HCT116 (cell line): ENCODE measurements around the gene LRRTM4. TPM values are rescaled to one million over a fixed set of nuclear protein-coding genes. Genes with fewer than 3 reads are reported as not detected.

Experiments used
- ATAC-seq: fragments of 200-7000 bp; cut with Tn5 transposase; 2 replicates; pipeline ENCODE4 v1.9.1; 2020; ENCODE audit warnings: mild to moderate bottlenecking, moderate library complexity
- BruUV-seq: library from RNA; stranded (reverse); fragments of 400-500 nt; replicated peaks from 2 replicates; lab custom pipeline; 2021; lab: Mats Ljungman, UMichigan
- CTCF ChIA-PET: fragments of 300-600 bp; sonication (Branson Sonifier 250); formaldehyde crosslinking; loops from one replicate; lab custom pipeline; 2021; ENCODE audit warnings: antibody characterized with exemption; lab: Charles Lee
- POLR2A ChIA-PET: fragments of 300-600, 350-600 bp; sonication (Branson Sonifier 250); formaldehyde crosslinking; loops from one replicate; lab custom pipeline; 2021; ENCODE audit warnings: antibody characterized with exemption; lab: Charles Lee
- RAD21 ChIA-PET, 2 experiments: fragments of 300-600 bp; sonication (Branson Sonifier 250); formaldehyde crosslinking; loops; one replicate each; lab custom pipeline; 2023; ENCODE audit warnings: low total read pairs in 2 of 2; ENCODE audit not compliant: uncharacterized antibody in 2 of 2, unreplicated experiment in 2 of 2, low non-redundant PET in 1 of 2; lab: Charles Lee
- DNase-seq: peaks from one replicate; pipeline ENCODE4 v3.0.0-alpha.2; 2010; ENCODE audit warnings: low read depth, low spot score
- H2AFZ ChIP-seq: fragments of 200-600 bp; shearing (Covaris generic), sonication (generic); 2 replicates; pipeline ENCODE4 v1.6.1; 2017; ENCODE audit warnings: low read depth, mixed run types, mixed read lengths, antibody characterized with exemption, low read length; ENCODE audit not compliant: poor library complexity, severe bottlenecking
- H3K27ac ChIP-seq: 2 replicates; pipeline ENCODE4 v1.5.1; 2012; ENCODE audit warnings: low read depth, low read length
- H3K27me3 ChIP-seq: fragments of 200-600 bp; sonication (generic); 2 replicates; pipeline ENCODE4 v1.6.1; 2016; ENCODE audit warnings: mixed run types, low read length, mixed read lengths; ENCODE audit not compliant: insufficient read depth
- H3K36me3 ChIP-seq, 2 experiments: fragments of 200-500 bp in 1 of 2; fragments of 200-600 bp in 1 of 2; sonication (Bioruptor generic) in 1 of 2; sonication (generic) in 1 of 2; 2 replicates each; pipeline versions ENCODE4 v1.5.1 to v1.6.1; 2014 to 2016; ENCODE audit warnings: low read length in 2 of 2, inconsistent platforms in 1 of 2, mixed read lengths in 1 of 2, mixed run types in 1 of 2; ENCODE audit not compliant: insufficient read depth in 2 of 2, control insufficient read depth in 1 of 2
- H3K4me1 ChIP-seq, 2 experiments: fragments of 200-600 bp in 1 of 2; sonication (generic) in 1 of 2; 2 replicates each; pipeline versions ENCODE4 v1.5.1 to v1.6.1; 2012 to 2017; ENCODE audit warnings: low read length in 2 of 2, inconsistent platforms in 1 of 2, mild to moderate bottlenecking in 1 of 2, mixed read lengths in 1 of 2, mixed run types in 1 of 2, moderate library complexity in 1 of 2; ENCODE audit not compliant: insufficient read depth in 2 of 2, control insufficient read depth in 1 of 2
- H3K4me2 ChIP-seq: fragments of 200-600 bp; sonication (generic); 2 replicates; pipeline ENCODE4 v1.6.1; 2017; ENCODE audit warnings: mixed run types, low read length, mixed read lengths
- H3K4me3 ChIP-seq, 2 experiments: fragments of 200-600 bp in 1 of 2; sonication (generic) in 1 of 2; replicated peaks in 1 of 2; 2 replicates each; pipeline ENCODE4 v1.5.1; 2011 to 2016; ENCODE audit warnings: low read length in 2 of 2, control low read depth in 1 of 2, low read depth in 1 of 2, mild to moderate bottlenecking in 1 of 2, mixed read lengths in 1 of 2, mixed run types in 1 of 2
- H3K79me2 ChIP-seq: fragments of 200-600 bp; sonication (generic); 2 replicates; pipeline ENCODE4 v1.6.1; 2017; ENCODE audit warnings: mild to moderate bottlenecking, mixed run types, low read length, moderate library complexity, mixed read lengths; ENCODE audit not compliant: insufficient read depth
- H3K9ac ChIP-seq: fragments of 200-600 bp; sonication (generic); 2 replicates; pipeline ENCODE4 v1.6.1; 2016; ENCODE audit warnings: low read length, mixed read lengths
- H3K9me2 ChIP-seq: fragments of 200-600 bp; sonication (generic), shearing (Covaris generic); 2 replicates; pipeline ENCODE4 v1.6.1; 2017; ENCODE audit warnings: mixed run types, mild to moderate bottlenecking, moderate library complexity; ENCODE audit not compliant: insufficient read depth
- H3K9me3 ChIP-seq, 2 experiments: fragments of 200-500 bp in 1 of 2; fragments of 200-600 bp in 1 of 2; sonication (Bioruptor generic) in 1 of 2; sonication (generic) in 1 of 2; 2 replicates each; pipeline ENCODE4 v1.6.1; 2014 to 2017; ENCODE audit warnings: low read length in 2 of 2, mixed read lengths in 2 of 2, inconsistent platforms in 1 of 2, low read depth in 1 of 2, mild to moderate bottlenecking in 1 of 2, mixed run types in 1 of 2, moderate library complexity in 1 of 2; ENCODE audit not compliant: control insufficient read depth in 1 of 2, insufficient read depth in 1 of 2
- H4K20me1 ChIP-seq: fragments of 200-600 bp; sonication (generic), shearing (Covaris generic); 2 replicates; pipeline ENCODE4 v1.6.1; 2017; ENCODE audit warnings: mixed run types, mild to moderate bottlenecking, moderate library complexity; ENCODE audit not compliant: insufficient read depth
- CBX3 ChIP-seq: IDR thresholded peaks from 2 replicates; pipeline ENCODE4 v1.6.1; 2012; ENCODE audit warnings: low read depth
- CEBPB ChIP-seq: IDR thresholded peaks from 2 replicates; pipeline ENCODE4 v1.6.1; 2012; ENCODE audit warnings: low read depth
- ELF1 ChIP-seq: IDR thresholded peaks from 2 replicates; pipeline ENCODE4 v1.6.1; 2012; ENCODE audit warnings: low read depth, borderline replicate concordance
- EZH2phosphoT487 ChIP-seq: fragments of 200-600 bp; IDR thresholded peaks from 2 replicates; pipeline ENCODE4 v1.6.1; 2018; ENCODE audit warnings: antibody characterized with exemption, borderline replicate concordance
- FOSL1 ChIP-seq: IDR thresholded peaks from 2 replicates; pipeline ENCODE4 v1.6.1; 2012; ENCODE audit warnings: low read depth
- JUND ChIP-seq: IDR thresholded peaks from 2 replicates; pipeline ENCODE4 v1.6.1; 2012
- POLR2A ChIP-seq: IDR thresholded peaks from 2 replicates; pipeline ENCODE4 v1.7.0; 2011; ENCODE audit warnings: borderline replicate concordance; ENCODE audit not compliant: insufficient read depth, insufficient read length; ENCODE audit errors: extremely low read depth
- RAD21 ChIP-seq: IDR thresholded peaks from 2 replicates; pipeline ENCODE4 v1.6.1; 2012; ENCODE audit warnings: low read depth, mild to moderate bottlenecking
- SP1 ChIP-seq: IDR thresholded peaks from 2 replicates; pipeline ENCODE4 v1.6.1; 2012; ENCODE audit warnings: low read depth
- TCF7L2 ChIP-seq: IDR thresholded peaks from 2 replicates; pipeline ENCODE4 v1.7.0; 2011; ENCODE audit warnings: borderline replicate concordance, inconsistent platforms; ENCODE audit not compliant: insufficient read depth, insufficient read length; ENCODE audit errors: extremely low read depth
- YY1 ChIP-seq: IDR thresholded peaks from 2 replicates; pipeline ENCODE4 v1.6.1; 2011; ENCODE audit warnings: low read length, low read depth, moderate library complexity, mild to moderate bottlenecking; ENCODE audit not compliant: insufficient replicate concordance; ENCODE audit errors: extremely low read depth
- intact Hi-C: fragments of 100-400 bp; cut with micrococcal nuclease; formaldehyde crosslinking; loops from 2 replicates; pipeline ENCODE4 v1.10.0; 2022
- total RNA-seq: library from RNA; stranded (reverse); gene quantifications from one replicate; pipeline ENCODE4 v1.2.1, GENCODE V29; 2021; ENCODE audit not compliant: unreplicated experiment

Gene LRRTM4
- total RNA-seq, 1 experiment from 2014 or later = 0.25 TPM

DNA sequence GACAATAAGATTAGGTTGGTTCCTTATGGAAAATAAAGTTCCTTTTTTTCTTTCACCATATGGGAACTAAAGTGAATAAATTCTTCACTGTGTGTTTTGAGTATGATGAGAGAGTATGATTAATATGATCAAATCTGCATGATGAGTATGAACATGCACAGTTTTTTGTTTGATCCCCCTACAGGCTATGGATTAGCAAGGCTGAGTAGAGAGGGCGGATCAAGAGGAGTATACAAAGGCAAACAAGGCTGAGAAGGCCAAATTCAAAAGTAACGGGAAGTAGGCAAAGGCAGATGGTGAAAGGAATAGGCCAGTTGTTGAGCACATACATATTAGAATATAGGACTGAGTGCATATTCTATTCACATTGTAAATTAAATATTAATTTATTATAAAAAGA, 508.2 kb downstream of the LRRTM4 start:
- ChIA-PET CTCF (no interaction called here), POLR2A (no interaction called here)
- ATAC-seq (no peak), DNase-seq (no peak)
- H3K4me3 ChIP-seq = no peak overlapping the region
- H3K9me3 ChIP-seq = peaks cover 0 to 4% of the 10 kb centered on the region in 2 experiments; a peak in 1 of 4 replicates
- no peaks in the 10 kb centered on the region for H3K27me3 ChIP-seq
- no peaks in the 10 kb centered on the region for H3K4me1 ChIP-seq
- intact Hi-C loops = no loop called here
- no peak for TF ChIP-seq TCF7L2
- no peak for TF ChIP-seq ELF1
- TF ChIP-seq YY1 = no peak
- TF ChIP-seq, all 23 proteins: peak for 0
- no peaks in the 10 kb centered on the region for H3K36me3 ChIP-seq
- H2AFZ ChIP-seq = no peak overlapping the region
- no peak overlapping the region for H3K27ac ChIP-seq
- RAD21 ChIA-PET = no interaction called here
- no peaks in the 10 kb centered on the region for H3K9me2 ChIP-seq
- no peak overlapping the region for H3K4me2 ChIP-seq
- no TSS peak for BruUV-seq
- H3K79me2 ChIP-seq = no peaks in the 10 kb centered on the region
- no peak overlapping the region for H3K9ac ChIP-seq
- no peaks in the 10 kb centered on the region for H4K20me1 ChIP-seq

DNA sequence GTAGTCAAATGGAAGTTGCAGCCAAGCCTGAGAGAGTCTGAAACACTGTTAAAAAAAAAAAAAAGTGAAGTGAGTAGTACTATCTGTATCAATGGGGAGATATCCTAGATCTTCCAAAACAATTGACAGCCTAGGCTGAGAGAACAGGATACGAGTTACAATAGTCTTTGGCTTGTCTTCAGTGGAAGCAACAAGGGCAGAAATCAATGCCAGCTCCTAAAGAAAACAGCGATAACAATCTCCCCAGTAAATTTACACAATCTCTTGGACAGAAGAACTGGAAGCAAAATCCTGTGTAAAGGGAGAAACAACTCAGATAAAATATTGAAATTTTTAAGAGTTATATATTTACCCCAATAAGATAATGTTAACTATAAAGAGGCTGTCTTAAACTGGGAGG, 508.7 kb downstream of the LRRTM4 start:
- Histone ChIP-seq H3K79me2 (no peaks in the 10 kb centered on the region), H3K27me3 (no peaks in the 10 kb centered on the region), H3K9me3 (peaks cover 0 to 4% of the 10 kb centered on the region in 2 experiments; a peak in 2 of 4 replicates), H3K4me2 (no peak overlapping the region), H3K9me2 (no peaks in the 10 kb centered on the region), H3K4me3 (no peak overlapping the region), H4K20me1 (no peaks in the 10 kb centered on the region), H3K27ac (no peak overlapping the region), H3K9ac (no peak overlapping the region), H3K4me1 (no peaks in the 10 kb centered on the region), H3K36me3 (no peaks in the 10 kb centered on the region), H2AFZ (no peak overlapping the region)
- intact Hi-C loops = no loop called here
- DNase-seq (no peak), ATAC-seq (no peak)
- TF ChIP-seq SP1 (no peak), POLR2A (no peak), JUND (no peak), EZH2phosphoT487 (no peak), RAD21 (no peak), FOSL1 (no peak), TCF7L2 (no peak), CBX3 (no peak), CEBPB (no peak)
- CTCF ChIA-PET = no interaction called here
- BruUV-seq = no TSS peak
- RAD21 ChIA-PET = no interaction called here
- POLR2A ChIA-PET = no interaction called here
